Measurements from ENCODE around the gene PNPLA5. TPM values are rescaled to one million over a fixed set of nuclear protein-coding genes. Genes with fewer than 3 reads are reported as not detected.

PNPLA5 gene
- total RNA-seq, 1 donor from 2014 or later: not detected

- DNase-seq (ENCODE audit: extremely low spot score, unreplicated experiment): no peak
- peaks cover 12% of the 10 kb centered on the region for H3K27me3 Mint-ChIP-seq
- peaks cover 5% of the 10 kb centered on the region for H3K9me3 Mint-ChIP-seq
- no peak for TF ChIP-seq CTCF (conservative IDR thresholded peaks at IDR 0.05)
- no peak overlapping the region for H3K4me3 Mint-ChIP-seq
- no peak overlapping the region for H3K27ac Mint-ChIP-seq
- no peaks in the 10 kb centered on the region for H3K36me3 Mint-ChIP-seq
- peaks cover 3% of the 10 kb centered on the region for H3K4me1 Mint-ChIP-seq (ENCODE audit: unreplicated experiment)
These were observed 36.4 kb downstream of the PNPLA5 start for GRCh38 chr22:43855431-43855830.

DNA sequence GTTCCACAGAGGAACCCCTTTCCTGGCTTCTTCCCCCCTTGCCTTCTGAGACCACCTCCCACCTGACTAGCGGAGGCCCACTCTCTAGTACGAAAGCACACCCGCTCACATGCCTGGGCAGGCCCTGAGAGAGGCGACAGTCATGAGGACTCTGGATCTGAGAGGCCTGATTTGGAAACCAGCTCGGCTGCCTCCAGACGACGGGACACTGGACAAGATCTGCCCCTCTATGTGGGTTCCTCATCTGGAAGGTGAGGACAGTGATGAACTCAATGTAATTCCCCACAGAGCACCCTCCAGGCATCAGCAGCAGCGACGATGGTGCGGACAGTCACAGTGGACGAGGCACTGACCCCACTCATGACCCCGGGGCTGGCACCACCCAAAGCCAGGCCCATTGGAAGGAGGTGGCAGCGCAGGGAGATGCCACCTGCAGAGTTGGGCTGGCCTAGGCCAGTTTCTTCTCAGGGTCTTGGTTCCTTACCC lies 37.0 kb downstream of the PNPLA5 start:
- no peak for TF ChIP-seq CTCF (conservative IDR thresholded peaks at IDR 0.05)
- peaks cover 3% of the 10 kb centered on the region for H3K4me1 Mint-ChIP-seq (ENCODE audit: unreplicated experiment)
- H3K27me3 Mint-ChIP-seq: peaks cover 17% of the 10 kb centered on the region
- peaks cover 5% of the 10 kb centered on the region for H3K9me3 Mint-ChIP-seq
- no peak for DNase-seq (ENCODE audit: extremely low spot score, unreplicated experiment)
- no peak overlapping the region for H3K4me3 Mint-ChIP-seq
- H3K27ac Mint-ChIP-seq: no peak overlapping the region
- H3K36me3 Mint-ChIP-seq: no peaks in the 10 kb centered on the region

DNA sequence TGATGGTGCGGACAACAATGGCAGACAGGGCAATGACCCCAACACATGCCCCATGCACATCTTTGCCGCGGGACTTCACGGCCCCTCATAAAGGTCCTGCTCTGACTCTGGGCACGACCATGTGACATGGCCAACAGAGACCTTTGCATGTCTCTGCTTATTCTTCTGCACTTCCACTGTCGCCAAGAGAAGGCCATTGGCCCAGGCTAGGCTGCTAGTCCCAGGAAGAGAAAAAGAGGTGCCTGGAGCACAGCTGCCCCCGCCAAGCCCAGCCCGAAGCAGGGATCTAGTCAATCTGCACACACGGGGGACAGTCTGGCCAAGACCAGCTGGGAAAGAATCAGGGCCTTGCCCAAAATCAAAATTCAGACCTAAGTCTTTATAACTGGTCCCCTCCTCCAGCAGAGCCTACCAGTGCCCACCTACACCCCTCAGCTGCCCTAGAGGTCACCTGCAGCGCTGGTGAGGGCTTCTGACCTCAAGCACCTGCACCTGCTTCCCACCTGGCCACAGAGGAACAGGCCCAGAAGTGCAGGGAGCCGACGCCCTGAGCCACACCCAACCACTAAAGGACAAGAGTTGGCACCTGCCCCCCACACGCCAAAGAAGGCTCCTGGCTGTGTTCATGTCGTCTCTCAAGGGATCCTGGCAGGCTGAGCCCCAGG lies 37.6 kb downstream of the PNPLA5 start:
- Mint-ChIP-seq H3K27me3 (peaks cover 17% of the 10 kb centered on the region), H3K4me3 (no peak overlapping the region), H3K9me3 (peaks cover 5% of the 10 kb centered on the region), H3K27ac (no peak overlapping the region), H3K36me3 (no peaks in the 10 kb centered on the region), H3K4me1 (ENCODE audit: unreplicated experiment) (peaks cover 3% of the 10 kb centered on the region)
- no peak for TF ChIP-seq CTCF (conservative IDR thresholded peaks at IDR 0.05)
- no peak for DNase-seq (ENCODE audit: extremely low spot score, unreplicated experiment)

GRCh38 chr22:43853328-43853931 lies 38.4 kb downstream of the PNPLA5 start:
- H3K4me3 Mint-ChIP-seq: no peak overlapping the region
- no peak for TF ChIP-seq CTCF (conservative IDR thresholded peaks at IDR 0.05)
- H3K27me3 Mint-ChIP-seq: peaks cover 17% of the 10 kb centered on the region
- no peak for DNase-seq (ENCODE audit: extremely low spot score, unreplicated experiment)
- peaks cover 5% of the 10 kb centered on the region for H3K9me3 Mint-ChIP-seq
- H3K27ac Mint-ChIP-seq: peak overlapping the region; percentile 17
- H3K4me1 Mint-ChIP-seq (ENCODE audit: unreplicated experiment): peaks cover 3% of the 10 kb centered on the region
- no peaks in the 10 kb centered on the region for H3K36me3 Mint-ChIP-seq

- peaks cover 3% of the 10 kb centered on the region for H3K4me1 Mint-ChIP-seq (ENCODE audit: unreplicated experiment)
- no peak overlapping the region for H3K4me3 Mint-ChIP-seq
- peaks cover 17% of the 10 kb centered on the region for H3K27me3 Mint-ChIP-seq
- H3K36me3 Mint-ChIP-seq: no peaks in the 10 kb centered on the region
- TF ChIP-seq CTCF (conservative IDR thresholded peaks at IDR 0.05): no peak
- H3K9me3 Mint-ChIP-seq: peaks cover 5% of the 10 kb centered on the region
- no peak for DNase-seq (ENCODE audit: extremely low spot score, unreplicated experiment)
- H3K27ac Mint-ChIP-seq: peak overlapping the region; percentile 17
These were observed 39.1 kb downstream of the PNPLA5 start for GRCh38 chr22:43852573-43853327.

Data from type B pancreatic cell (in vitro differentiated cells).